Measurements from ENCODE around the gene RASA1. TPM values are rescaled to one million over a fixed set of nuclear protein-coding genes. Genes with fewer than 3 reads are reported as not detected.

The RASA1 gene
- total and polyA plus RNA-seq, 11 donors, result 5.7 to 21.9 (median 17.6) TPM

DNA sequence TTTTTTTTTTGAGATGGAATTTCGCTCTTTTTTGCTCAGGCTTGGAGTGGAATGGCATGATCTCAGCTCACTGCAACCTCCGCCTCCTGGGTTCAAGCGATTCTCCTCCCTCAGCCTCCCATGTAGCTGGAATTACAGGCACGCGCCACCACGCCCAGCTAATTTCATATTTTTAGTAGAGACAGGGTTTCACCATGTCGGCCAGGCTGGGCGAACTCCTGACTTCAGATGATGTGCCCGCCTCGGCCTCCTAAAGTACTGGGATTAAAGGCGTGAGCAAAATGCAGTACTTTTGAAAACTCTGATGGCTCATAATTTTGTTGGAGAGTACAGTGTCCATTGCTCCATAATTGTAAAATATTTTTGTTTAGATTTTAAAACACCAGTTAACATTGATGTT is 92.4 kb downstream of the RASA1 start:
- Histone ChIP-seq H3K4me3 (no peak overlapping the region), H3K4me1 (peaks cover 0 to 8% (median 0%) of the 10 kb centered on the region in 12 donors), H3K27me3 (no peaks in the 10 kb centered on the region), H3K36me3 (peaks cover 0 to 91% (median 45%) of the 10 kb centered on the region in 9 donors), H3K9me3 (no peaks in the 10 kb centered on the region), H3K27ac (no peak overlapping the region)
- DNase-seq, result no peak
- intact Hi-C loops (cut with DNase I), result loop anchor here in 1 of 10 donors (5.0 kb wide), 1 partner anchor 78 kb away; no protein-coding TSS in a partner anchor
- WGBS, 4 donors, result 90 to 98% (median 97%) methylated on average over 11 of the region's 11 CpGs
- TF ChIP-seq, protein P1, sequence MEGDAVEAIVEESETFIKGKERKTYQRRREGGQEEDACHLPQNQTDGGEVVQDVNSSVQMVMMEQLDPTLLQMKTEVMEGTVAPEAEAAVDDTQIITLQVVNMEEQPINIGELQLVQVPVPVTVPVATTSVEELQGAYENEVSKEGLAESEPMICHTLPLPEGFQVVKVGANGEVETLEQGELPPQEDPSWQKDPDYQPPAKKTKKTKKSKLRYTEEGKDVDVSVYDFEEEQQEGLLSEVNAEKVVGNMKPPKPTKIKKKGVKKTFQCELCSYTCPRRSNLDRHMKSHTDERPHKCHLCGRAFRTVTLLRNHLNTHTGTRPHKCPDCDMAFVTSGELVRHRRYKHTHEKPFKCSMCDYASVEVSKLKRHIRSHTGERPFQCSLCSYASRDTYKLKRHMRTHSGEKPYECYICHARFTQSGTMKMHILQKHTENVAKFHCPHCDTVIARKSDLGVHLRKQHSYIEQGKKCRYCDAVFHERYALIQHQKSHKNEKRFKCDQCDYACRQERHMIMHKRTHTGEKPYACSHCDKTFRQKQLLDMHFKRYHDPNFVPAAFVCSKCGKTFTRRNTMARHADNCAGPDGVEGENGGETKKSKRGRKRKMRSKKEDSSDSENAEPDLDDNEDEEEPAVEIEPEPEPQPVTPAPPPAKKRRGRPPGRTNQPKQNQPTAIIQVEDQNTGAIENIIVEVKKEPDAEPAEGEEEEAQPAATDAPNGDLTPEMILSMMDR (IDR thresholded peaks at IDR 0.05), result no peak
- TF ChIP-seq POLR2A (IDR thresholded peaks at IDR 0.05), result no peak
- no peak for ATAC-seq

DNA sequence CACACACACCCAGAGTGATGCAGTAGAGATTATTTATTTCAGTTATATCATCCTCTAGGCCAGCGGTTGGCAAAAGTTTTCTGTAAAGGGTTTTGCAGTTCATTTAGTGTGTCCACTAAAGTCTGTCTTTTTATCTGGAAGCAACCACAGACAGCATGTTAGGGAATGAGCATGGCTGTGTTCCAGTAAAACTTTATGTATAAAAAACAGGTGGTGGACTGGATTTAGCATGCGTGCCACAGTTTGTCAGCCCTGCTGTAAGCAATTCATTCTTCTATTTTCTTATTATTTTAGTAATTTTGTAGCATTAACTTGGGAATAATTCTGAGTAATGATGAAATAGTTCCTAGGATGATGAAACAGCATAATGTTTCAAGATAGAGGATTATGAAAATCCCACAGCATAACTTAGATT is 93.4 kb downstream of the RASA1 start:
- Histone ChIP-seq H3K4me1 (peaks cover 0 to 8% (median 0%) of the 10 kb centered on the region in 12 donors), H3K36me3 (peaks cover 0 to 91% (median 46%) of the 10 kb centered on the region in 9 donors), H3K27ac (no peak overlapping the region), H3K4me3 (no peak overlapping the region), H3K27me3 (no peaks in the 10 kb centered on the region), H3K9me3 (no peaks in the 10 kb centered on the region)
- TF ChIP-seq, protein P1 (IDR thresholded peaks at IDR 0.05), result no peak
- TF ChIP-seq POLR2A (IDR thresholded peaks at IDR 0.05), result no peak
- 81 to 85% (median 83%) methylated on average over 2 of the region's 2 CpGs for WGBS, 4 donors
- no peak for DNase-seq
- peak in 1 of 4 donors; percentile 66 for ATAC-seq
- intact Hi-C loops (cut with DNase I), result loop anchor here in 1 of 10 donors (5.0 kb wide), 1 partner anchor 79 kb away; no protein-coding TSS in a partner anchor

DNA sequence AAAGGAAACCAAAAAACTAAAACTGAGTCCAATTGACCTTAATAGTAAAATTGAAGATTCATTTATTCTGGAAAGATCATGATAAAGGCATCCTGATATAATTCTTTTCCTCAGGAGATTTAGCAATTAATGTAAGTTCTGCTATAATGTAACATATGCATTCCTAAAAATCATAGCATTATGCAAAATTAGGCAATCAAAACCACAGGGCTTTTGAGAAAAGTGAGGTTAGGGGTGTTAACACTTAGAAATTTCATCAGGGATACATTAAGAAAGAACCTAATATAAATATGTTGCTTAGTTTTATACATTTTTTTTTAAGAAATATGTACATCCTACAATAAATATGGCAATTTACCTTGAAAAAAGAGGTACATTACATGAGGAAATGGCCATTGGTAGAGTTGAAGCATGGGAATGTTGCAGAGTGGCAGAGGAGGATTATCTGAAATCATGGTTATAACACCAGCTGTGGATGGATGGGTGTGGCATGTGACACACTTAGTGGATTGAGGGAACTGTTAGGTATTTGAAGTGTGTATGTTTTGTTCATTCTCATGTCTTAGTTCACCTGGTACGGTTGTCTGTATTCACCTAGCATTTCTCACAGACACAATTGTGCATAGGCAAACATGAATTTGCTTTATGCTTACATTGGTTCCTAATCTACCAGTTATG is 94.0 kb downstream of the RASA1 start:
- H3K27ac ChIP-seq, result no peak overlapping the region
- H3K36me3 ChIP-seq, result peaks cover 0 to 89% (median 47%) of the 10 kb centered on the region in 9 donors
- peaks cover 0 to 8% (median 0%) of the 10 kb centered on the region in 12 donors for H3K4me1 ChIP-seq
- ATAC-seq (no peak), DNase-seq (no peak)
- intact Hi-C loops (cut with DNase I), result loop anchor here in 1 of 10 donors (5.0 kb wide), 1 partner anchor 79 kb away; no protein-coding TSS in a partner anchor
- TF ChIP-seq, protein P1 (IDR thresholded peaks at IDR 0.05), result no peak
- no peak for TF ChIP-seq POLR2A (IDR thresholded peaks at IDR 0.05)
- no peaks in the 10 kb centered on the region for H3K9me3 ChIP-seq
- 82 to 95% (median 90%) methylated on average over 1 of the region's 1 CpG for WGBS, 4 donors
- H3K4me3 ChIP-seq, result no peak overlapping the region
- no peaks in the 10 kb centered on the region for H3K27me3 ChIP-seq

DNA sequence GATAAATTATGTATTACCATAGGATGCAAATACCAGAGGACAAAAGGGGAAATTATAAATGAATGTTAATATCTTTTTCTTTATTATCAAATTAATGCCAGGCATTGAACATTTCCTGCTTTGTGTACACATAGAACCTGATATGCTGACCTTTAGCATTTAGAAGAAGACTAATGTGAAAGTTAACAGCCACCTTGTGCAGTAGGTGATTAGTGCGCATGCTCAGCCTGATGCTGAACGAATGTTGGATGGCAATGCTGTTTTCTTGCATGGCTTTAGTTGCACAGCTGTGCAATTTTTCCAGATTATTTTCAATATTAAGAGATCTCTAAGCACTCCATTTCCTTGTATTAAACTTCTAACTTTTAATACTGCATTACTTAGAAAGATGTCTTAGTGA is 99.6 kb downstream of the RASA1 start:
- DNase-seq (no peak), ATAC-seq (no peak)
- Histone ChIP-seq H3K4me3 (no peak overlapping the region), H3K27me3 (no peaks in the 10 kb centered on the region), H3K36me3 (peaks cover 0 to 83% (median 50%) of the 10 kb centered on the region in 9 donors), H3K9me3 (no peaks in the 10 kb centered on the region), H3K4me1 (peaks cover 0 to 10% (median 3%) of the 10 kb centered on the region in 12 donors), H3K27ac (no peak overlapping the region)
- 92 to 96% (median 93%) methylated on average over 2 of the region's 2 CpGs for WGBS, 4 donors
- intact Hi-C loops (cut with DNase I), result no loop called here
- TF ChIP-seq POLR2A (IDR thresholded peaks at IDR 0.05), result no peak
- TF ChIP-seq, protein P1 (IDR thresholded peaks at IDR 0.05), result no peak
